DMS53 treated with DMSO at 0.1 percent for 48 hours (cell line): ENCODE data around the gene FAM241A.
"Not testable (repeated sequence)": the region's sequence is repeated elsewhere in the genome, so short reads cannot be mapped to it uniquely, and the experiment has no call there.

Experiments
- DNase-seq: peaks from one replicate; lab custom pipeline; 2025; ENCODE audit not compliant: unreplicated experiment; lab: John Stamatoyannopoulos, UW

The FAM241A gene

DNA sequence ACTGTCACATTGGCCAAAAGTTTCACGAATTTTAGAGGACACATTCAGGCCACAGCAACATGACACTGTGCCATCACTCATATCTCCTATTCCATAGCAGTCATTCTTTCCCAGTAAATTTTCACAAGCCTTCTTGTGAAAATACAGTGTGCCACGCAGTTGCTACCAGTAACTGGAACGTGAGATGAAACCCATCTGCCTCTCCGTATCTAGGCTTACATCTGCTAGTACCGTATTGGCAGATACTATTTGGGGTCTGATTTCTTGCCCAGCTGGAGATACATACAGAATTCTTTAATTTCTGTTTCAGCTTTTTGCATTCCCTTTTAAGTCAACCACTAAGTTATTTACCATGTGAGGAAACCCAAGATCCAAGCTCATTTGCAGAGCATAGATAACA lies 8.7 kb upstream of the FAM241A start:
- DNase-seq: no peak

- DNase-seq: no peak
These were observed 6.7 kb upstream of the FAM241A start for GRCh38 chr4:112138538-112138937.

DNA sequence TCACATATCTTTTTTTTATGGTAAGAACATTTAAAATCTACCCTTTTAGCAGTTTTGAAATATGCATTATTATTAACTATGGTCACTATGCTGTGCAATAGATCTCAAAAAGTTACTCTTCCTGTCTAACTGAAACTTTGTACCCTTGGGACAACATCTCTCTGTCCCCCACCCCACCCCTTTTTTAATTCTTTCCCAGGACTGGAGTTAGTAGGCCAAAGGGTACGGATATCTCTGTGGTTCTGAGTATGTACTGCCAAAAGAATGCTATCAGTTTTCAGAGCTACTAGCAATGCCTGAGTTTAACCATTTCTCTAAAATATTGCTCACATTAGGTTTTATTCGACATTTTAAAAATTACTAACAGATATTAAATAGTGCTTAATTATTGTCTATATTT lies 4.7 kb upstream of the FAM241A start:
- no peak for DNase-seq

- no peak for DNase-seq
These were observed 3.7 kb upstream of the FAM241A start for GRCh38 chr4:112141366-112142138.

GRCh38 chr4:112142182-112142581 lies 3.1 kb upstream of the FAM241A start:
- DNase-seq: no peak

- DNase-seq: no peak
These were observed 1.5 kb upstream of the FAM241A start for GRCh38 chr4:112143781-112144180.

GRCh38 chr4:112144546-112145325 lies 518 bp upstream of the FAM241A start:
- peak; percentile 44 for DNase-seq

DNA sequence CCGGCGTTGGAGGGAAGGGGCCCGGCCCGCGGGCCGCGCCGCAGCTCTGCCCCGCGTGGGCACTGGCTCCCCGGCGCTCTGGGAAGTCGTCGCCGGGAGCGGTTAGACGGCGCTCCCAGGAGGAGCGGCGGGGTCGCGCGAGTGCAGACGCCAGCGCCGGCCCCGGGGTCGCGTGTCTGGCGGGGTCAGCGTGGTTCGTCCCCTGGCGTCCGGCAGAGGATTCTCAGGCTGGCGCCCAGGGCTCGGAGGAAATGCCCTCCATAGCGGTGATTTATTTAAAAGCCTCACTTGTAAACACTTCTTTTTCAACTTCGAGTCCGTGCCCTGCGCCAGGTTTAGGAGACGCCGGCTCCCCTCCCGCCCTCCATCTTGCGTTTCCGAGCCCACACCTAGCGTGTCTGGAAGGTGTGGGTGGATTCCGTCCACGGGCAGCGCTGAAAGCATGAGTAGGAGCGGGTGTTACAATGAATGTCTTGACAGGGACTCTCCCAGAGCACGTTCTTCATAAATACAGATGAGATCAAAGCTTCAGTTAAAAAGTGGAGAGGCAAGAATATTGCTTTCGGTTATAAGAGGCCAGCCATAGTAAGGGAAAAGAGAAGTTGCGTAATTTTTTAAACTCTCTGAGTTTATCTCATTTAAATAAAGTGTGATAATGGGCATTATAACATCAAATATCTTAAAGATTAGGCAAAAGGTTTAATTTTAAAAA lies 692 bp downstream of the FAM241A start:
- DNase-seq: no peak

DNA sequence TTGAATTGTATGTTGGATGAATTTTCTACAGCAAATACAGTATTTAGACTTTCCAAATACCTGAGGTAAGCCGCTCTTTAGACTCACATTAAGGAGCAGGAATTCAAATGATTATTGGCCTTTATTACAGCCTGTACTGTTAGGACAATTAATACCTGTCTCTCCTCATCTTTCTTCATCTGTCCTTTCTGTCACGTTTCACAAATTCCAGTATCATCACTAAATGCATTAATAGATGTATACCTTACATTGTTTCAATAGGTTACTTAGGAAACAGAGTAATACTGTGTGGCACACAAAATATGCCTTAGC lies 1.2 kb downstream of the FAM241A start:
- no peak for DNase-seq

DNA sequence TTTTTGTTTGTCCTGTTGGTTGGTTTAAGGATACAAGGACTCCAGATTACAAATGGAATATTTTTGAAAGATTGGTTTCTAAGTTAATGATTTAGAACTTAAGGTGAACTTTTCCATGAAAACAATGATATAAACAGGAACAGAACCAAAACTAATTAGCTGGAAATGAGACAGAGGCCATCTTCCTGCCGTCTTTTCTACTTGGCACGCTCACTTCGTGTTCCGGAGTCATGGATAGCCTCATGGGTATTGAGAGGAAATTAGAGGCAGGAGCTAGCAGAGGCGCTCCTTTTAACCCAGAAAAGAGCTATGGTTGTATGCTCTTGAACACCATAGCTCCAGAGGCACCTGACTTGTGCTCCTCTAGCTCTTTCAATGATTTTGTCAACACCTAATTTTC lies 2.4 kb downstream of the FAM241A start:
- DNase-seq: no peak

DNA sequence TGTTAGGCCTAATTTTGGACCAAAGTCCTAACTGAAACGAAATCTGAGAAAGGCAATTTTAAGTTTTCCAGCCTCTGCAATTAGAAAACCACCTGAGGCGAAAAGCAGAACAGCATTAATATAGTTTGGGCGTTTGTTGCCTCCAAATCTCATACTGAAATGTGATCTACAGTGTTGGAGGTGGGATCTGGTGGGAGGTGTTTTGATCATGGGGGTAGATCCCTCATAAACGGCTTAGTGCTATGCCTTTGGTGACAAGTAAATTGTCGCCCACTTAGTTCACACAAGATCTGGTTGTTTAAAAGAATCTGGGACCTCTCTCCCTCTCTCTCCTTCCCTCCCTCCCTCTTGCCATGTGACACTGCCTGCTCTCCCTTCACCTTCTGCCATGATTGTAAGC lies 5.7 kb downstream of the FAM241A start:
- no peak for DNase-seq

- DNase-seq: no peak
These were observed 7.3 kb downstream of the FAM241A start for GRCh38 chr4:112152521-112152920.

GRCh38 chr4:112153211-112153791 lies 8.0 kb downstream of the FAM241A start:
- DNase-seq: no peak

DNA sequence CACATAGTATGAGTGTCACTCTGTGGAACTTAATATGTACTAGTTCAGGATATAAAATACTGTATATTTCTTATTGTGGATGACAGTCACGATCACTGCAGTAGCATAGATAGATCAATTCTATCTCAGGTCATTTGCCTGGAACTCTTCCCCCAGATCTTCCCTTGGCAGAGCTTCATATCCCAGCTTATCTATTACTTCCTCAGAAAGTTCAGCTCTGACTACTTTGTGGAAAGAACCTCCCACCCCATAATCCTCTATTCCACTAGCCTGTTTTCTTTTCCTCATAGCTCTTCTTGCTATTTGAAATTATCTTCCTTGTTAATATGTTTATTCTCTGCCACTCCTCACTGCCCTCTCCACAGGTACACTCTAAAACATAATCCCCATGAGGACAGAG lies 10.9 kb downstream of the FAM241A start:
- DNase-seq: no peak

GRCh38 chr4:112156553-112156952 lies 11.3 kb downstream of the FAM241A start:
- DNase-seq: no peak

- not testable (repeated sequence) for DNase-seq
These were observed 18.5 kb downstream of the FAM241A start for GRCh38 chr4:112163706-112164105.

DNA sequence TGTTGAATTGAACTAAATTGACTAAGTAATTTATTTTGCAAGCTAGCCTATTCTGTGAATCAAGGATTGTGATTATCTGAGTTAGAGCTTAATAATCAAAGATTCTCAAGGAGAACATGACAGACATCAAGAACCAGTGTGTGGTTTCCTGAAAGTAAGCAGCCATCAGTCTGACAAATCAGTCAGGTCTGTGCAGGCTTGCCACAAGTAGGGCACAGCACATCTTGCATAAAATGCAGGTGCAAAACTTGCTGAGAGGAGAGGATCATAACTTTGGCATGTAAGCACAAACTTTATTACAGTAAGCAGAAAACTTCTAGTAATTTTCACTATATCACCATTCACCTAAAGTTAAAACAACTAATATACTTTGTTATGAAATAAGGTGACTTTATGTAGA lies 22.5 kb downstream of the FAM241A start:
- DNase-seq: no peak

DNA sequence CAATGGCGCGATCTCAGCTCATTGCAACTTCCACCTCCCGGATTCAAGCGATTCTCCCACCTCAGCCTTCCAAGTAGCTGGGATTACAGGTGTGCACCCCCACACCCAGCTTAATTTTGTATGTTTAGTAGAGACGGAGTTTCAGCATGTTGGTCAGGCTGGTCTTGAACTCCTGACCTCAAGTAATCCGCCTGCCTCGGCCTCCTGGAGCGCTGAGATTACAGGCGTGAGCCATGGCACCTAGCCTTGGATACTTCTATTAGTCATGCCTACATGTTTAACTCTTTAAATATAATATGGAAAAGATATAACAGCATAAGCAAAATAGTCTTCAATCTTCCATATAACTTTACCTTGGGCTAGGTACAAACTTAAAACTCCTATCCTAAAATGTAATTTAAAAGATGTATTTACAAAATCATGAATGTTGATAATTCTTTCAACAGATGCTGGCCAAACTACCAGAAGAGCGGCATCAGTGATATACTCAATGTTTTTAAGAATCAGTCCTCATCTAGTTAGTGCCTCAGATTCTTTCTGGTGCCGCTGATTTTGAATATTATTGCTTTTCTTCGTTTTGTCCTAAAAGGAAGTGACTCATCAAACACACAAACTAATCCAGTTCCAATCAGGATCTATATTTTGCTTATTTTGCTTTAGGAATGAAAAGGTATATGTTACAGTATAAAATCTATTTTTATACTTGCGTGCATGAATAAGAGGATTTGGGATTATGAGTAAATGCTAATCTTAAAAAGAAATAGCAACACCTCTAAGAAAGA lies 23.7 kb downstream of the FAM241A start:
- no peak for DNase-seq

DNA sequence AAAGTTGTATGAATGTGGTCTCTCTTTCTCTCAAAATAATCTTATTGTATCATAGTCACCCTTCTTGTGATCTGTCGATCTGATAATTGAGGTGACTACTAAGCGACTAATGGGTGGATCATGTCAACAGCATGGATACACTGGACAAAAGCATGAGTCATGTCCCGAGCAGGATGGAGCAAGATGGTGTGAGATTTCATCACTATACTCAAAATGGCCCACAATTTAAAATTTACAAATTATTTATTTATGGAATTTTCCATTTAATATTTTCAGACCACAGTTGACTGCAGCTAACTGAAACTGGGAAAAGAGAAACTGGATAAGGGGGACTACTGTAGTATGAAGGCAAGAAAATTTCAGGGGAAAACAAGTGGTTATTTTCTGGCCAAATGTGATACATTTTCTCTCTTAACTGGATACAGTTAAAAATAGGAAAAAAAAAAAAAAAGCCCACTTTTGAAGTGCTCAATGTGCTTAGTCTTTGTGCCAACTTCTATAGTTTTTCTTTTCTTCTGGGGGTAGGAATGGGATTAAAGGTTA lies 25.3 kb downstream of the FAM241A start:
- peak; percentile 2 for DNase-seq

DNA sequence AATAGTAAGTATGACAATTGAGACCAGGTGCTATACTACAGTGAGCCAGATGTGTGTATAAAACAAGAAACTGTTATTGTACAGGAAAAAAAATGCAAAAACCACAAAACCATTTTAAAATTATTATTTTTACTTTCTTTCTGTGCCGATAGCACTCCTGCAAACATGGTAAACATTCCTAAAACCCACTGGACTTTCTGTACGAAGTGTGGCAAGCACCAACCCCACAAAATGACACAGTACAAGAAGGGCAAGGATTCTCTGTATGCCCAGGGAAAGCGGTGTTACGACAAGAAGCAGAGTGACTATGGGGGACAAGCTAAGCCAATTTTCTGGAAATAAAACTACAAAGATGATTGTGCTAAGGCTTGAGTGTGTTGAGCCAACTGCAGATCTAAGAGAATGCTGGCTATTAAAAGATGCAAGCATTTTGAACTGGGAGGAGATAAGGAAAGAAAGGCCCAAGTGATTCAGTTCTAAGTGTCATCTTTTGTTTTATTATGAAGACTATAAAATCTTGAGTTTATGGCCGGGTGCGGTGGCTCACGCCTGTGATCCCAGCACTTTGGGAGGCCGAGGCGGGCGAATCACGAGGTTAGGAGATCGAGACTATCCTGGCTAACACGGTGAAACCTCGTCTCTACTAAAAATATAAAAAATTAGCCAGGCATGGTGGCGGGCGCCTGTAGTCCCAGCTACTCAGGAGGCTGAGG lies 26.0 kb downstream of the FAM241A start:
- not testable (repeated sequence) for DNase-seq
